ENCODE results near the gene RPS18.
"Not testable (repeated sequence)": the region's sequence is repeated elsewhere in the genome, so short reads cannot be mapped to it uniquely, and the experiment has no call there.

Gene RPS18

DNA sequence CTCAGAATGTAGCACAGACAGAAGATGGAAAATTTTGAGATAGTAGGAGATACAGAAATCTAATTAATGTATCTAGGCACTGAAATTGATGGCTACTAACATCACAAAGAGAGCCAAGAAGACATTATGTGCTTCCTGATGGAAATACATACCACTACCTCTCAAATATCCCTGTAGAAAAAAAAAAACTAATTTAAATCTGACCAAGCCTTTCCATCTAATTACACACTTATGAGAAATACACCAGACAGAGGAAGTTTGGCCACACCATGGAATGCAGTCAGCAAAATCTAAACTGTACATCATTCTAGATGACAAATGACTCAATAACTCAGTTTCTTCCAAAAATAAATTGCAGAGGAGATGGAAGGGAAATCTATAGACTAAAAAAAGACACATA, 19.1 kb upstream of the RPS18 start:
- no peak overlapping the region for H3K4me3 Mint-ChIP-seq

DNA sequence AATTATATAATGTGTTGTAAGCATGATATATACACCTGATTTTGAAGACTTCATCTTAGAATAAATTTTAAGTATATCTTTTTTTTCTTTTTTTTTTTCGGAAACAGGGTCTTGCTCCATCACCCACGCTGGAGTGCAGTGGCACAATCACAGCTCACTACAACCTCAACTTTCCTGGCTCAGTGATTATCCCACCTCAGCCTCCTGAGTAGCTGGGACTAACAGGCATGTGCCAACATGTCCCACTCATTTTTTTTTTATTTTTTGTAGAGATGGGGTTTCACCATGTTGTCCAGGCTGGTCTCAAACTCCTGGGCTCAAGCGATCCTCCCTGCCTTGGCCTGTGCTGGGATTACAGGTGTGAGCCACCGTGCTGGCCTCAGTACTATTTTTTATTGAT, 17.3 kb upstream of the RPS18 start:
- no peak for ATAC-seq
- peaks cover 31% of the 10 kb centered on the region for H3K4me1 Mint-ChIP-seq
- H3K27me3 Mint-ChIP-seq = no peaks in the 10 kb centered on the region
- no peak for DNase-seq
- H3K4me3 Mint-ChIP-seq = no peak overlapping the region
- H3K9me3 Mint-ChIP-seq = no peaks in the 10 kb centered on the region
- no peak overlapping the region for H3K27ac Mint-ChIP-seq

More for the DNA sequence above, 19.1 kb upstream of the RPS18 start:
- no peaks in the 10 kb centered on the region for H3K9me3 Mint-ChIP-seq
- no peak overlapping the region for H3K27ac Mint-ChIP-seq
- DNase-seq (no peak), ATAC-seq (no peak)
- H3K4me1 Mint-ChIP-seq = peaks cover 47% of the 10 kb centered on the region
- no peaks in the 10 kb centered on the region for H3K27me3 Mint-ChIP-seq

DNA sequence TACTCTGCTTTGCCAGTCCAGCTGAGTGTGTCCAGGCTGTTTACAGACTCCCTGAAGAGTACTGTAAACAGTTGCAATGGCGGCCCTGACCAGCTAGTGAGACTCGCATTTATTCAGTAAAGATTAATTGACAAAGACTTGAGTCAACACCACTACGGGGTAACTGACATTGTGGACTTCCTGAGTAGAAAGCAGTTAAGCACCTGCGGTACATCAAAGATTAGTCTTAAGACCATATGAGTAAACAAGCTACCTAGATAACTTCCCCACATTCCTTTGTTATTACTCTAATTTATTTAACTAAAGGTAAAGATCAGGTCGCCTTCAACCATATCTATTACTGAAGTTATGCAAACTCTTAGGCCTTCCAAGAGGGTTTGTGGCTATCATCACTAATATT, 12.8 kb upstream of the RPS18 start:
- Mint-ChIP-seq H3K9me3 (no peaks in the 10 kb centered on the region), H3K4me1 (peaks cover 8% of the 10 kb centered on the region), H3K27ac (no peak overlapping the region), H3K27me3 (no peaks in the 10 kb centered on the region), H3K4me3 (no peak overlapping the region)
- ATAC-seq (no peak), DNase-seq (no peak)

DNA sequence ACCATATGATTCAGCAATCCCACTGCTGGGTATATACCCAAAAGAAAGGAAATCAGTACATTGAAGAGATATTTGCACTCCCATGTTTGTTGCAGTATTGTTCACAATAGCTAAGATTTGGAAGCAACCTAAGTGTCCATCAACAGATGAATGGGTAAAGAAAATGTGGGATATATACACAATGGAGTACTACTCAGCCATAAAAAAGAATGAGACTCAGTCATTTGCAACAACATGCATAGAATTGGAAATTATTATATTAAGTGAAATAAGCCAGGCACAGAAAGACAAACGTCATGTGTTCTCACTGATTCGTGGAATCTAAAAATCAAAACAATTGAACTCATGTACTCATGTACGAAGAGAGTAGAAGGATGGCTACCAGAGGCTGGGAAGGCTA, 9.4 kb upstream of the RPS18 start:
- peaks cover 16% of the 10 kb centered on the region for H3K4me1 Mint-ChIP-seq
- ATAC-seq, H3K27ac Mint-ChIP-seq, DNase-seq, H3K27me3 Mint-ChIP-seq, H3K9me3 Mint-ChIP-seq, H3K4me3 Mint-ChIP-seq: not testable (repeated sequence)

DNA sequence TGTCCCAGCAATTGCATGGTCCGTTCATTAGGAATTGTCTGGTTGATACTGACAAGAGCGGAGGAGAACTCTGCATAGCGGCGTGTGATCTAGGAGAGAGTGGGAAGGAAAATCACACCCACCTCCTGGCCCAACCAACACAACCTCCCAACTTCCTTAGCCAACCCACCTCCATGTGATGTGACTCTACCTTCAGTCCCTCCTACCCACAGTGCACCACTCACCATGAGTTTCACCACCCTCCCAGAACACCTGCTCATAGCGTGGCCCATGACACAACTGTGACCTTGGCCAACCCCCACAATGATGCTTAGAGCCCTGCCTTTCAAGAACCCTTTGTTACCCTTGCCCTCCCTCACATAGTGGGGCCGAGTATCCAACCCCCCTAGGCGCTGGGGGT, 7.9 kb upstream of the RPS18 start:
- no peak for DNase-seq
- no peaks in the 10 kb centered on the region for H3K9me3 Mint-ChIP-seq
- ATAC-seq = no peak
- no peak overlapping the region for H3K4me3 Mint-ChIP-seq
- peaks cover 16% of the 10 kb centered on the region for H3K4me1 Mint-ChIP-seq
- H3K27ac Mint-ChIP-seq = peak overlapping the region in 1 of 2 donors; percentile 82
- H3K27me3 Mint-ChIP-seq = no peaks in the 10 kb centered on the region

DNA sequence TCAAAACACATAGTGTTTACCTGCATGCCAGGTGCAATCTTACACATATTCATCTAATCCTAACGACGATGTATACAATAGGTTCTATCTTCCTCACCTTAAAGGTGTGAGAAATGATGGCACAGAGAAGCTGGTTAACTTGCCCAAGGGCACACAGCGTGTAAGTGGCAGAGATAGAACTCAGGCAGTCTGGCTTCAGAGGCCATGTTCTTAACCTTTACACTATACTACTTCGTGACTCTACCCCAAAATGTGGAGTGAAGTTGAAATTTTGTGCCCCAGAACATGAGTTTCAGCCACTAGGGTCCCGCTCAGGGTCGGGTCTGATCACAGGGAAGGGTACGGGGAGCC, 783 bp upstream of the RPS18 start:
- Mint-ChIP-seq H3K4me1 (peaks cover 52% of the 10 kb centered on the region), H3K27ac (peak overlapping the region; percentile 99 to 100), H3K4me3 (peak overlapping the region; percentile 87 to 97), H3K27me3 (no peaks in the 10 kb centered on the region), H3K9me3 (no peaks in the 10 kb centered on the region)
- DNase-seq (no peak), ATAC-seq (peak; percentile 20)

DNA sequence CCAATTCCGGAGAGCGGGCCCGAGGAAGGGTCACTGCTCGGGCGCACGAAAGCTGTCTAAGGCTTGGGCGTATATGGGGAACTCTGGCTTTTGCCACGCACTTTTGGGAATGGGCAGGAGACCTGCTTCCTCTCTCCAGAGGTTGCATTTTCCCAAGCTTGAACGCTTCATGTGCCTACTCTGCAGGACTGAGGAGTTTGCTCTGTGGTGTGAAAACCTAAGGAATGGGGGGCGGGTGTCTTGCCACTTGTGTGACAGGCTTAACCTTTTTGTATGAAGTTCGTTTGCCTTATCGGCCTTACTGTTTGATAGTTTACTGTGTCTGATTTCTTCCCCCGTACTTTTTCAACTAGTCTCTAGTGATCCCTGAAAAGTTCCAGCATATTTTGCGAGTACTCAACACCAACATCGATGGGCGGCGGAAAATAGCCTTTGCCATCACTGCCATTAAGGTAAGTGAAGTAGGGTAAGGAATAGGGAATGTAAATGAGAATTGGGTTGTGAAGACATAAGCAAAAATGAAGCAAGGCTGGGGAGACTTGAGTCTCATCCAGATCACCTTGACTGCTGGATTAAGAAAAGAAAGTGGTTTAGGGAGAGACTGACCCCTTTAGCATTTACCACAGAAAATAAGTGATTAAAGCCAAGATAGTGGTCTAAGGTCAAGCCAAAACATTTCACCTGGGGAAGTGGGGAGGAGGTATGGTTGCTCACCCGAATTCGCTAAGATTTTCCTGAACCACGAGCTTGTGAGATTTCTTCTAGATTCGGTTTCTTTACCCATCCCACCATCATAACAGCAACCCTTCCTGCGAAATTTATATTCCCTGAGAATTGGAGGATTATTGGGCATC, 627 bp downstream of the RPS18 start:
- ATAC-seq = peak; percentile 6
- no peaks in the 10 kb centered on the region for H3K27me3 Mint-ChIP-seq
- no peaks in the 10 kb centered on the region for H3K9me3 Mint-ChIP-seq
- DNase-seq = no peak
- H3K4me3 Mint-ChIP-seq = peak overlapping the region; percentile 87 to 97
- peak overlapping the region; percentile 99 to 100 for H3K27ac Mint-ChIP-seq
- H3K4me1 Mint-ChIP-seq = peaks cover 64% of the 10 kb centered on the region

DNA sequence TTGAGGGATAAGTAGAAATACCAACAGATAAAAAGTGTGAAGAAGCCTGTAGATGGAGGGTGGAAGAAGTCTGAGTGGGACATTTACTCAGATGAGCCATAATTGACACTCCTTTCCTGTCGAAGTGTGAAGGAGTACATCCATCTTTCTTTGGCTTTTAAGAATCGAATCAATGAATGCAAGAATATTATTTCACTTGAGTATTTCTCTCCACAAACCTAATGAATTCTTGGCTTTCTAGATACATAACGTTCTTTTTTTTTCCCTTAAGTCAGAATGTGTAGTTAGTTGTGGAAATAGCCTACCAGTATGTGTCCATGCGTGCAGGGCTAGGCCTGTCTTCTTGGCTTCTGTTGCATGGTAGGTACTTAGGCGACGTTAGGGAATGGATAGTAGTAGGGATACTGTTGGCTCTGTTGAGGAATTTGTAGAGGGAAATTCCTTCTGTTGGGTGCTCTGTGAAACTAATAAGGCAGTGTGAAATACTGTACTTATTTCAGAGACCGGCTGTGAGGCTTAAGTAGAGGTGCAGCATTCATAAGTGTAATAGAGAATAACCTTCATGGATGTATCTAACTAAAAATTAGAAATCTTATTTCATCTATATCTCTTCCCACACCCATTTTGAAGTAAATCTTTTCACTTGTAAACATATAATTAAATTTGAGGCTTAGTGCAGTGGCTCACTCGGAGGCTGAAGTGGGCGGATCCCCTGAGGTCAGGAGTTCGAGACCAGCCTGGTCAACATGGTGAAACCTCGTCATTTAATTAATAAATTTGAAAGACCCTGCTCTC, 1.5 kb downstream of the RPS18 start:
- no peak for DNase-seq
- no peak for ATAC-seq
- no peaks in the 10 kb centered on the region for H3K9me3 Mint-ChIP-seq
- H3K27me3 Mint-ChIP-seq = no peaks in the 10 kb centered on the region
- H3K4me1 Mint-ChIP-seq = peaks cover 72% of the 10 kb centered on the region
- peak overlapping the region; percentile 99 to 100 for H3K27ac Mint-ChIP-seq
- H3K4me3 Mint-ChIP-seq = peak overlapping the region; percentile 87 to 97

DNA sequence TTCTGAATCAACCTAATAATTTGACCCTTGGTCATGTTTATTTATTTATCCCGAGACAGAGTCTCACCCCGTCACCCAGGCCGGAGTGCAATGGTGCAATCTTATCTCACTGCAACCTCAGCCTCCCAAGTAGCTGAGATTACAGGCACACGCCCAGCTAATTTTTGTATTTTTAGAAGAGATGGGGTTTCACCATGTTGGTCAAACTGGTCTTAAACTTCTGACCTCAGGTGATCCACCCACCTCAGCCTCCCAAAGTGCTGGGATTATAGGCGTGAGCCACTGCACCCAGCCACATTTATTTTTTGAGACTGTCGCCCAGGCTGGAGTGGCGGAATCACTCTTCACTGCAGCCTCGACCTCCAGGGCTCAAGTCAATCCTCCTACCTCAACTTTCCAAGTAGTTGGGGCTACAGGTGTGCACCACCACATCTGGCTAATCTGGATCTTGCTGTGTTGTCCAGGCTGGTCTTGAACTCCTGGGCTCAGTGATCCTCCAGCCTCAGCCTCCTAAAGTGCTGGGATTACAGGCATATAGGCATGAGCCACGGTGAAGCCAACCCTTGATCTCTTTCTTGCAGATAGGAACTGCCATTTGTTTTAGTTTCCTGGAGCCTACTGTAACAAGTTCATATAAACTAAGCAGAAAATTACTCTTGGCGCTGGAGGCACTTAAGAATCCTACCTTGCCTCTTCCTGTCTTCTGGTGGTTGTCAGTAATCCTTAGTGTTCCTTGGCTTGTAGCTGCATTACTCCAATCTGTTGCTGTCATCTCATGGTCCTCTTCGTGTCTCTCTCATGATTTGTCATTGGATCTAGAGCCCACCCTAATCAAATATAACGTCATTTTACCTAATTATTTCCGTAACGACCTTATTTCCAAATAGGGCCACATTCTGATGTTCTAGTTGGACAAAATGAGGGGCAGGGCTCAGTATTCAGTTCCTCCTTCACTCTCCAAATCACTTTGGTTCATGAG, 2.3 kb downstream of the RPS18 start:
- DNase-seq = no peak
- Mint-ChIP-seq H3K4me3 (peak overlapping the region; percentile 87 to 97), H3K4me1 (peaks cover 80% of the 10 kb centered on the region), H3K9me3 (no peaks in the 10 kb centered on the region), H3K27ac (peak overlapping the region; percentile 75 to 100), H3K27me3 (no peaks in the 10 kb centered on the region)
- no peak for ATAC-seq

DNA sequence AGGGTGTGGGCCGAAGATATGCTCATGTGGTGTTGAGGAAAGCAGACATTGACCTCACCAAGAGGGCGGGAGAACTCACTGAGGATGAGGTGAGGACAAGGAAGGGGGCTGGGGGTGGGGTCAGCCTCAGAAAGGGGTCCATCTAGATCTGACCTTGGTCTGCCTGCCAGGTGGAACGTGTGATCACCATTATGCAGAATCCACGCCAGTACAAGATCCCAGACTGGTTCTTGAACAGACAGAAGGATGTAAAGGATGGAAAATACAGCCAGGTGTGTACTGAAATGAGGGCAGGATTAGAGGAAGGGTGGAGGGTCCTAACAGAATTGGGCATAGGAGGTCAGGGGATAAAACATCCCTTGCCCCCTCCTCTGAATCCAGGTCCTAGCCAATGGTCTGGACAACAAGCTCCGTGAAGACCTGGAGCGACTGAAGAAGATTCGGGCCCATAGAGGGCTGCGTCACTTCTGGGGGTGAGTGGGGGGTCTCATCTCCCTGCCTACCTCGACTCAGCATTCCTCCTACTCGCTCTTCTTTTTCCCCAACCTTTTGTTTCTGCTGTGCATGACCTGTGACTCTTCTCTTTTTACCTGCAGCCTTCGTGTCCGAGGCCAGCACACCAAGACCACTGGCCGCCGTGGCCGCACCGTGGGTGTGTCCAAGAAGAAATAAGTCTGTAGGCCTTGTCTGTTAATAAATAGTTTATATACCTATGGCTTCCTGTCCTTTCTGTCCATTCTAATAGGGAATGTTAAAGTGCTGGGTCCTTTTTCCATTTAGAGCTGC, 4.1 kb downstream of the RPS18 start:
- not testable (repeated sequence) for ATAC-seq, DNase-seq, H3K27me3 Mint-ChIP-seq, H3K9me3 Mint-ChIP-seq
- H3K4me3 Mint-ChIP-seq = peak overlapping the region; percentile 87 to 97
- peaks cover 82% of the 10 kb centered on the region for H3K4me1 Mint-ChIP-seq
- H3K27ac Mint-ChIP-seq = peak overlapping the region in 1 of 2 donors; percentile 59

DNA sequence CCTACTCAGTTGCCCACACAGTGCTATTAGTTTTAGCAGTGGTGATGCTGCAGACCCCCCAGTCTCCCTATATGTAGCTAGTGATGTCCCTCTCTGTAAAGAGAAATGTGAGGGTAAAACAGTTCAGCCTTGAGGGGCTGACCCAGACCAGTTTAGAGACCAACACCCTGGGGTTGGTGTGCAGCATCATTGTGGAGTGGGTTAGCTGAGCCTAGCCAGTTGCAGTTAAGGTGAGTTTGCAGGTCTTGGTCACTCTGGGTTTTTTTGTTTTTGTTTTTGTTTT, 4.6 kb downstream of the RPS18 start:
- Mint-ChIP-seq H3K4me1 (peaks cover 82% of the 10 kb centered on the region), H3K4me3 (peak overlapping the region; percentile 87 to 97), H3K9me3 (no peaks in the 10 kb centered on the region), H3K27me3 (no peaks in the 10 kb centered on the region), H3K27ac (peak overlapping the region; percentile 51 to 70)
- DNase-seq (peak in 1 of 2 donors; percentile 8), ATAC-seq (no peak)

DNA sequence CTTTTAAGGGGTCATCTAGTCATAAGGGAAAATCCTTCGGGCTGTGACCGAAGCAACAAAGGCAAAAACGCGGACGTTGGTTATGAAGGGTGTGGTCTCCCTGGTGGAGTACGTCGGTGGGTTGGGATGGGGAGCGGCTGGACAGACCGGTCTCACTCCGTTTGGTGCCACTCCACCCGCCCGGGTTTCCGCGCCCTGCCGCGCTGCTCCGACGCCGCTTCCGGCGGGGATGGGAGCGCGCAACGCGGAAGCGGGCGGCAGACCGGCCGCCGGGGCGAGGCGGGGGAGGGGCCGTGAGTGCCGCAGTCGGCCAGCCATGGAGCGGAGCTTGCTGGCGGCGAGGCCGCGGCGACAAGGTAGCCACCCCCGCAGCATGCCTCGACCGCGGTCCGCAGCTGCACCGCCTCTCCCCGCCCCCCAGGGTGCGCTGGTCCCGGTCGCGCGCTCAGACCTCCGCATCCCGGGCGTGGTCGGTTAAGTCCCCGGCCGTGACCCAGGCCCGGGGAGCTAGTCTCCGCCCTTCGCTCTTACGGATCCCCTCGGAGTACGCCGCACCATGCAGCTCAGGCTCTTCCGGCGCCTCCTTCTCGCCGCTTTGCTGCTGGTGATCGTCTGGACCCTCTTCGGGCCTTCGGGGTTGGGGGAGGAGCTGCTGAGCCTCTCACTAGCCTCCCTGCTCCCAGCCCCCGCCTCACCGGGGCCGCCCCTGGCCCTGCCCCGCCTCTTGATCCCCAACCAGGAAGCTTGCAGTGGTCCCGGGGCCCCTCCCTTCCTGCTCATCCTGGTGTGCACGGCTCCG, 5.2 kb downstream of the RPS18 start, which contains the start of gene B3GALT4:
TSS of gene B3GALT4 (plus strand) at position 260 of the 799 bp plus-strand sequence. CDS start at position 557, 297 bp downstream.
- peak within 1 kb of the TSS; percentile 89 to 91 for H3K27ac Mint-ChIP-seq
- no peaks in the 10 kb centered on the region for H3K27me3 Mint-ChIP-seq
- H3K4me3 Mint-ChIP-seq = peak within 1 kb of the TSS; percentile 90 to 97
- H3K4me1 Mint-ChIP-seq = peaks cover 86% of the 10 kb centered on the region
- ATAC-seq (peak; percentile 82), DNase-seq (peak; percentile 79 to 87)
- no peaks in the 10 kb centered on the region for H3K9me3 Mint-ChIP-seq

DNA sequence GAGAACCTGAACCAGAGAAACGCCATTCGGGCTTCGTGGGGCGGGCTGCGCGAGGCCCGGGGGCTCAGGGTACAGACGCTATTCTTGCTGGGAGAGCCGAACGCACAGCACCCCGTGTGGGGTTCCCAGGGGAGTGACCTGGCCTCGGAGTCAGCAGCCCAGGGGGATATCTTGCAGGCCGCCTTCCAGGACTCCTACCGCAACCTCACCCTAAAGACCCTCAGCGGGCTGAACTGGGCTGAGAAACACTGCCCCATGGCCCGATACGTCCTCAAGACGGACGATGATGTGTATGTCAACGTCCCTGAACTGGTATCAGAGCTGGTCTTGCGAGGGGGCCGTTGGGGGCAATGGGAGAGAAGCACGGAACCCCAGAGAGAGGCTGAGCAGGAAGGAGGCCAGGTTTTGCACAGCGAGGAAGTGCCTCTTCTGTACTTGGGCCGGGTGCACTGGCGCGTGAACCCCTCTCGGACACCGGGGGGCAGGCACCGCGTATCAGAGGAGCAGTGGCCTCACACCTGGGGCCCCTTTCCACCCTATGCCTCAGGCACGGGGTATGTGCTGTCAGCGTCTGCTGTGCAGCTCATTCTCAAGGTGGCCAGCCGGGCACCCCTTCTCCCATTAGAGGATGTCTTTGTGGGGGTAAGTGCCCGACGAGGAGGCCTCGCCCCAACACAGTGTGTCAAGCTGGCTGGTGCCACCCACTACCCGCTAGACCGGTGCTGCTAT, 6.0 kb downstream of the RPS18 start:
- Mint-ChIP-seq H3K4me1 (peaks cover 87% of the 10 kb centered on the region), H3K9me3 (no peaks in the 10 kb centered on the region), H3K27me3 (no peaks in the 10 kb centered on the region), H3K27ac (peak overlapping the region; percentile 89 to 91), H3K4me3 (peak overlapping the region; percentile 87 to 90)
- DNase-seq (peak; percentile 40 to 51), ATAC-seq (peak; percentile 47)

All from stimulated activated naive CD8-positive, alpha-beta T cell treated with anti-CD3 and anti-CD28 coated beads, Interleukin-15, amount 100 ng/mL, for 72 hours (primary cell).